GM18511 (cell line): ENCODE measurements around the gene CDC25B.

Source experiments
- ATAC-seq: cut with Tn5 transposase; IDR thresholded peaks from one replicate; pipeline ENCODE4 v1.9.1; 2021; ENCODE audit warnings: mild to moderate bottlenecking, moderate library complexity; ENCODE audit not compliant: unreplicated experiment

CDC25B gene

DNA sequence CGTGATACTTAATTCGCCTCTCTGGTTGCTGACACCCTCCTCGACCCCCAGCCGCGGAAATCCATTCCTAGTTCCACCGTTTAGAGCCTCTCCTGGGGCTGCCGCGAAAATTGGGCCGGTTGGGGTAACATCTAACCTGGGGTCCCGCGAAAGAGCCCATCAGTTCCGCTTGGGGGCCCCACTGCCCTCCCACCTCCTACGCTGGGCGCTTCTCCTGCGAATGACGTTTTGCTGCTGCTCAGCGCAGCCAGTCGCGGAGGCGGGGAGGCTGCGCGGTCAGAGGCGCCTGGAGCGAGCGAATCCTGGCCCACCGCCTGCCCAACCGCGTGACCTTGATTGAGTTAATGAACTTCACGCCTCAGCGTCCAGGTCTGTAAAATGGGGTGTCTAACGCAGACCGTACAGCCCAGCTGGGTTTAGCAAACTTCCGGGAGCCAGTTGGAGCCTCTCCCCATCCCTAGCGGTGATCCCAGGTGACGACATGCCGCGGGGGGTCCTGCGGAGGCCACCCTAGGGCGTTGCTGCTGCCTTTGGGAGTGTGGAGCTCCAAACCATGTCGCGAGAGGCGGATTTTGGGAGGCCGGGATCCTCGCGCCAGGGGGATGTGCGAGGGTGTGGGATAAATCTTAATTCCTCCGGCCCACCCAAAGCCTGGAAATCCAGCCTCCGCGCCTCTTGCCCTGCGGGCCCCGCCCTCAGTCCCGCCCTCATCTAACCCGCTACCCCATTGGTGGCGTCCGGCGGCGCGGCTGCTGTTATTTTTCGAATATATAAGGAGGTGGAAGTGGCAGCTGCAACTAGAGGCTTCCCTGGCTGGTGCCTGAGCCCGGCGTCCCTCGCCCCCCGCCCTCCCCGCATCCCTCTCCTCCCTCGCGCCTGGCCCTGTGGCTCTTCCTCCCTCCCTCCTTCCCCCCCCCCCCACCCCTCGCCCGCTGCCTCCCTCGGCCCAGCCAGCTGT, at the start of gene CDC25B:
CDC25B (plus strand) TSS at position 800 of the 958 bp plus-strand sequence. CDS start 222 bp downstream, outside the sequence.
- peak; percentile 70 for ATAC-seq

- no peak for ATAC-seq
Observed at GRCh38 chr20:3747471-3747870, 48.6 kb upstream of the CDC25B start.

- no peak for ATAC-seq
Observed at GRCh38 chr20:3748073-3748472, 48.0 kb upstream of the CDC25B start.

GRCh38 chr20:3749087-3749688, 46.9 kb upstream of the CDC25B start:
- no peak for ATAC-seq

DNA sequence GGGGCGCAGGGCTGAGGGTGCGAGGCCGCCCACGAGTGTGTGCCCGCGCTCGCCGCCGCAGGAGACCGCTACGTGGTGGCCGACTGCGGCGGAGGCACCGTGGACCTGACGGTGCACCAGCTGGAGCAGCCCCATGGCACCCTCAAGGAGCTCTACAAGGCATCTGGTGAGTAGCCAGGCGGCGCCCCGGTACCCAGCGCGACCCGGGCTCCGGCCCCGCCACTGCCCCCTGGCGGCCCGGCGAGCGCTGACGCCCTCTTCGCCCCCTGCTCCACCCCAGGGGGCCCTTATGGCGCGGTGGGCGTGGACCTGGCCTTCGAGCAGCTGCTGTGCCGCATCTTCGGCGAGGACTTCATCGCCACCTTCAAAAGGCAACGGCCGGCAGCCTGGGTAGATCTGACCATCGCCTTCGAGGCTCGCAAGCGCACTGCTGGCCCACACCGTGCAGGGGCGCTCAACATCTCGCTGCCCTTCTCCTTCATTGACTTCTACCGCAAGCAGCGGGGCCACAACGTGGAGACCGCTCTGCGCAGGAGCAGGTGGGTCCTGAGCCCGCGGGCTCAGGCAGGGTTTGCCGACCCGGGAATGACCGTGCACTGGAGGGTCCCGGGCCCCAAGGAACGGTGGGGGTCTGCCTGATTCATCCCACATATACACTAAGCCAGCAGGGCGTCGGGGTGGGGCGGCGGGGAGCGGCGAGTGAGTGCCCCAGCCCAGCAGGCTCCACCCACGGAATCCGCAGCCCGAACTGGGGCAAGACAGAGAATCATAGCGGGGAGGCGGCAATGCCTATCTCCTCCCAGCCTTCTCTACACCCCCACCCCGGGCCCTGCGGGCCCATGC, 46.2 kb upstream of the CDC25B start:
- ATAC-seq = no peak

- no peak for ATAC-seq
Observed at GRCh38 chr20:3751305-3751674, 44.8 kb upstream of the CDC25B start.

- ATAC-seq = no peak
Observed at GRCh38 chr20:3751675-3752385, 44.3 kb upstream of the CDC25B start.

DNA sequence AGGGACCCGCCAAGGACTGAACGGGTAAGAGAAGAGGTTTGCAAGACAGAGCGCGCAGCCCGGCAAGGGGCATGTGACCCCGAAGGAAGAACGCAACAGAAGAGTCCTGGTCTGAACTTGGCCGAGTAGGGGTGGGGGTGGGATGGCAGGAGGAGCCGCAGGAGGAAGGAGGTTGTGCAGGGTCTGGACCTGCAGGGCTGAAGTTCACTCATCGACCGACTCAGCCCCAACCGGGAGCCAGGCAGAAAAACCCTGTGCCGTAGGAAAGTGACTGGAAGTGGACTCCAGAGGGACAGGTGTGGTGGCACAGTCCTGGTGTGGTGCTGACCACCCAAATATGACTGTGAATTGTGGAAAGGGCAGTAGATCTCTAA, 43.7 kb upstream of the CDC25B start:
- ATAC-seq = no peak

GRCh38 chr20:3753098-3753497, 43.0 kb upstream of the CDC25B start:
- no peak for ATAC-seq

DNA sequence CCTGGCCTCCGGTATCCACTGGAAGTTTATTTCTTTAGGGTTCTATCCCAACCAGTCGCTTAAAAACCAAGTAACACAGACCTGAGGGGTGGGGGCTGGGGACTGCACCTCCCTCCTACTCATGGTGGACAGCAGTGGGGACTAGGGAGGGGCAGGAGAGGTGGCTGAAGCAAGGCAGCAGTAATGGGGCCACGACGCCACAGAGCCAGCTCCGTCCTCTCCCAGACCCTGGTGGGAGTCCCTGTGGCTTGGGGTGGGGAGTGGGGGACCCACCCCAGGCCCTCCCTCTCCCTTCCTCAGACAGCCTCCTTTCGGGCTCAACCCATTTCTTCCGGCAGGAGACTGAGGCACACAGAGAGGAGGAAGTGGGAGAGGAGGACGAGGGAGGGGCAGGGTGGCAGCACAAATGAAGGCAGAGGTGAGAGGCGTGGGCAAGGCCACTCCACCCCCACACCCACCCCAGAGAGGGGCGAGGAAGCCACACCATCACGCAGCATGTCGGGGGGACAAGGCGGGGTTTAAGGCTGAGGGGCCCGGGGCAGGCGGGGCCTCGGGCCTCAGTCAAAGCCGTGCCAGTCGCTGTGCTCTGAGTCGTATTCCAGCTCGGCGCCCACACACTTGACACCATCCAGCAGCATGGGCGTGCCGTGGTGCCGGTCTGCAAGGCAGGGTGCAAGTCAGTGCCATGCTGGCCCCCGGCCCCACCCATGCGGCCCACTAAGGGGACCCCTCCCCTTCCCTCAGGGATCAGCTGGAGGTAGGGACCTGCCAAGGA, 42.4 kb upstream of the CDC25B start:
- ATAC-seq = no peak

DNA sequence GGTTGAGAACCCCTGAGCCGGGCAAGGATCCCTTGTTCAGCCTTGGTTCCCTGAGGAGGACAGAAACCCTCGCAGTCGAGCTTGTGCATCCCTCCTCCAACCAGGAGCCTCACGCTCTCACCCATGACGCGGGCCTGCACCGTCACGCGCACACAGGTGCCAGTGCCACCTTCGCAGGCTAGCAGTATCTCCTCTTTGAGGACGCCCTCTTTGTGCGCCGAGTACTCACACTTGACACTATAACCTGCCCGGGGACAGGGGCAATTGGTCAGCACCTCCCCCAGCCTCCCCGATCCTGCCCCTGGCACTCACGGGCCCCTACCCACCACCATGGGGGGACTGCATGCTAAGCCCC, 41.9 kb upstream of the CDC25B start:
- no peak for ATAC-seq

DNA sequence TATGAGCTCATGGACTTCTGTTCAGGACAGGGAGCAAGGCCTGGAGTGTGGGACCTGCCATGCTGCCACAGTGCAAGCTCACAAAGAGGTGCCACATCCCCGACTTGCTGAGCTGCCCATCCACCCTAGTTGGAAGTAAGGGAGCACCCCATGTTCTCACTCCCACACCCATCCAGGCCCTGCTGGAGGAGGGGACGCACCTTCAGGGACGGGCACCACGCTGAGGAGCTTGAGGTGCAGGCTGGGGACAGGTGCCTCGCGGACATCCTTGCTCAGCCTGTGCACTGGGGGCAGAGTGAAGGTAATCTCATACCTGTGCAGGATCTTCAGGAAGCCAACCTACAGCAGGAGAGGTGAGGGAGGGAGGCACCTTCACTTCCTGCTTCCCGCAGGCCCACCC, 40.8 kb upstream of the CDC25B start:
- ATAC-seq = no peak

GRCh38 chr20:3755814-3756480, 40.2 kb upstream of the CDC25B start:
- no peak for ATAC-seq

DNA sequence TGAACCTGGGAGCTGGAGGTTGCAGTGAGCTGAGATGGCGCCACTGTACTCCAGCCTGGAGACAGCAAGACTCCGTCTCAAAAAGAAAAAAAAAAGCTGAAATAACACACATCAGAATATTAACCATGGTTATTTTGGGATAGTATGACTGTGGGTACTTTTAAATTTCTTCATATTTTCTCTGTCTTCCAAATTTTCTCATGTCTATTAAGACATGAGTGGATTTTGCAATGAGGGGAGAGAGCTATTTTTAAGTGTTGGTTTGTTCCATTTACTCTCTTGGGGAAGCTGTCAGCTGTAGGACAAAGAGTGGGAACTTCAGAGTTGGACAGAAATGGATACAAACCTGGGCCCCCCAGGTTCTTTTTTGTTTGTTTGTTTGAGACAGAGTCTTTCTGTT, 38.8 kb upstream of the CDC25B start:
- ATAC-seq = no peak

DNA sequence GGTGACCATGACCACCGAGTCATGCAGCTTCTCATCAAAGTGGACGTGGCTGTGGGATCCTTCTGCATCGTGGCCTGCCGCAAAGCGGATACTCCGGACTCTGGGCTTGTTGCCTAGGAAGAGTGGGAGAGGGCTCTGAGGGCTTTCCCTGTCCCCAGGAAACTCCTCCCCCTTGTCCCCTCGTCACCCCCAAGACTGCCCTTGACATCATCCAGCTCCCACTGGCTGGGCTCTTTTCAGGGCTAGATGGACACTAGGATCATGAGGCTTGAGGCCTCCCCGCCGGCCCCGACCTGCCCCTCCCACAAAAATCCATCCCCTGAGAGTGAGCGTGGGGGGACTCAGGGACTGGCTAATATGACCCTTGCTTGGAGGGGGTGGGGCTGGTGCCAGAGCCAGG, 37.5 kb upstream of the CDC25B start:
- no peak for ATAC-seq

DNA sequence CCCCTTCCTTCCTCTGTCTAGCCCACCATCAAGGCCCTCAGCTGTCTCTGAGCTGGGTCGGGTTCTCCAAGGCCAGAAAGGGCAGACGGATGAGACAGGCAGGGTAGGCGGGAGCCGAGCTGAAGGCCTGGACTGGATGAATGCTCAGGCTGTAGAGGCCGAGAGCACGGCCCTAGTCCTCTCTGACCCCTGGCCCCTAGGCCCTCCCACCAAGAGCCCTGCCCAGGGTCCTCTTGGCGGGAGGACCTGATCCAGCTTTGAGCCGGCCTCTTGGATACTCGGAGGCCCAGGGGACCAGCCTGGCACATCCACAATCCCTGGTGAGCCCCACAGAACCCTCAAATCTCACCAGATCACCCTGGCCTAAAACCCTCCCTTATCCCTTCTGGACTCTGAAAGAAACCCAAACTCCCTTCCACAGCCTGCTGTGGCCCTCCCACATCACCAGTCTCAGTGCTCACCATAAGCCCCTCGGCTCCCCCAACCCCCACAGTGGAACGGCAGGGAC, 36.7 kb upstream of the CDC25B start:
- ATAC-seq = no peak

DNA sequence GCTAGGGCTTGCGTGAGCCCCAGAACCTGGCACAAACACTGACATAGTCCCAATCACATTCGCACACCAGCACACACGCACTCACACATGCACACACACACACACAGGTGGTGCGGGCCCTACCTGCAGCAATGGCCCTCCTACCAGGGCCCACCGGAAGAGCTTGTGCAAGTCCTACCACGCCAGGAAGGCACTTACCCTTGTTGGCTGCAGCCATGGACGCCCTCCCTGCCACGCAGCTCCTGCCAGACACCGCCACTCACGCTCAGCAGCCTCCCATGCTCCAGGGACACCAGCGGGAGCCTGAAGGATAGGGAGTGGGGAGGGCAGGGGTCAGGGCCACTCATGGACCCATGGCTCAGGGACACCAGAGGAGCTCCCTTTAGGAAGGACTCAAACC, 36.2 kb upstream of the CDC25B start:
- no peak for ATAC-seq

DNA sequence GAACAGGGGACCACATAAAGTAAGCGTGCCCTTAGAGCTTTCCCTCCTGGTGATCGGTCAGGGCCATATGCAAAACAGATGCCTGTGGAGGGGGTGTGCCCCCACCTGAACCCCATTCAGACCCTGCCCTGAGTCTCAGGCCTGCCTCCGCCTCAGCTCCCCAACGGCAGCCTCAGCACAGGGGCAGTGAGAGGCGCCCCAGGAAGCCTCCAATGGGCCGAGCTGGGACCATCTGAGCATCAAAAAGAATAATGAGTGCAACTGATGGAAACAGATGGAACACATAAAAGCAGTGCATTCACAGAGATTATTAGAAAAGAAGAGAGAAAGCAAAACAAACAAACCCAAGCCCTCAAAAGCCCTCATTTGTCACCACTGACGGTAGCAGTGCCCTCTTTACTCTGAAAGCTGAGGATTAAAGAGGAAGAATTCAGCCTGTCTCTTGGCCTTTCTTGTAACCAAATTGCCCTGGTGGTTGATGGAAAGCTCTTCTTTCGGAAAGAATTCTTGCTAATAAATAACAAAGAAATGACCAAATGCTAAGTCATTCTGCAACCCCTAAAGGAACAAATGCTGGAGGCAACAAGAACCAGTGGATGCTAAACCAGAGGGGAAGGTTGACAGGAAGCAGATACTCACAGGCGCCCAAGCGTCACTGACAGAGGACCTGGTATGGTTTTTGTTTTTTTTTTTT, 35.3 kb upstream of the CDC25B start:
- ATAC-seq = no peak
